Heart left ventricle (tissue), 16 donors: Measurements from ENCODE around the gene BACH2. TPM values are rescaled to one million over a fixed set of nuclear protein-coding genes. Genes with fewer than 3 reads are reported as not detected.

Experiments used
- ATAC-seq, 4 donors: fragments of 200-7000 bp; cut with Tn5 transposase; one replicate each; pipeline ENCODE4 v1.9.1; 2020 to 2022; ENCODE audit warnings: moderate library complexity in 4 of 4, mild to moderate bottlenecking in 3 of 4, moderate number of reproducible peaks in 1 of 4
- DNase-seq, 5 donors: peaks; one replicate each; pipeline ENCODE4 v3.0.0-alpha.2; 2020
- H3K27ac ChIP-seq, 12 donors: fragments of 200-600 bp; sonication (generic) in 4 of 12; one replicate each; pipeline versions ENCODE4 v1.5.0 to v1.8.0; 2016 to 2022; ENCODE audit warnings: mild to moderate bottlenecking in 2 of 12
- H3K27me3 ChIP-seq, 9 donors: fragments of 200-600 bp; sonication (generic) in 2 of 9; one replicate each; pipeline versions ENCODE4 v1.5.1 to v1.8.0; 2016 to 2022; ENCODE audit warnings: mild to moderate bottlenecking in 3 of 9
- H3K36me3 ChIP-seq, 9 donors: fragments of 200-600 bp; sonication (generic) in 2 of 9; one replicate each; pipeline versions ENCODE4 v1.5.0 to v1.8.0; 2018 to 2022; ENCODE audit warnings: mild to moderate bottlenecking in 2 of 9
- H3K4me1 ChIP-seq, 12 donors: fragments of 200-600 bp; sonication (generic) in 4 of 12; one replicate each; pipeline versions ENCODE4 v1.5.0 to v1.8.0; 2016 to 2022; ENCODE audit warnings: mild to moderate bottlenecking in 3 of 12
- H3K4me3 ChIP-seq, 12 donors: fragments of 200-600 bp; sonication (generic) in 4 of 12; one replicate each; pipeline versions ENCODE4 v1.5.0 to v1.8.0; 2017 to 2022; ENCODE audit warnings: mild to moderate bottlenecking in 9 of 12, moderate library complexity in 4 of 12
- H3K9me3 ChIP-seq, 12 donors: fragments of 200-600 bp; sonication (generic) in 4 of 12; one replicate each; pipeline versions ENCODE4 v1.5.0 to v1.8.0; 2016 to 2022; ENCODE audit warnings: mild to moderate bottlenecking in 1 of 12
- CTCF ChIP-seq, 12 donors: fragments of 200-600 bp; sonication (generic) in 4 of 12; IDR thresholded peaks; one replicate each; pipeline versions ENCODE4 v1.5.0 to v1.8.0; 2018 to 2022; ENCODE audit warnings: antibody characterized with exemption in 12 of 12, mild to moderate bottlenecking in 5 of 12
- POLR2A ChIP-seq, 2 donors: fragments of 450-650 bp; IDR thresholded peaks; one replicate each; pipeline ENCODE4 v1.6.1; 2017; ENCODE audit warnings: antibody characterized with exemption in 2 of 2, mild to moderate bottlenecking in 2 of 2, moderate library complexity in 2 of 2
- WGBS, 4 donors: extraction: QIAGEN DNeasy Blood & Tissue Kit in 2 of 4; methylation state at CpG; one replicate each; pipeline versions ENCODE4 v1.1.5 to v1.1.7; 2013 to 2018; 5-methylcytosine and 5-hydroxymethylcytosine counted together
- intact Hi-C, 10 donors: fragments of 100-400 bp; cut with DNase I; formaldehyde crosslinking; loops; one replicate each; pipeline versions ENCODE4 v1.11.1 to v1.14.2; 2022
- polyA plus RNA-seq, 2 donors: library from polyadenylated mRNA; stranded (reverse); fragments of 200-250 nt; gene quantifications; one replicate each; pipeline ENCODE4 v1.2.3, GENCODE V29; 2013
- total RNA-seq, 9 donors: library from RNA; depleted of rRNA in 2 of 9; stranded (reverse); fragments of >200 nt in 2 of 9; fragmentation: NEBNext Ultra II Directional in 3 of 9; extraction: Animal tissue kit (Norgen Biotek cat#: 25700) in 3 of 9; gene quantifications; one replicate each; pipeline versions ENCODE4 v1.1.0 to v1.2.4, GENCODE V29; 2016 to 2023
- donor health status: ischemic (EF 13 %, LVEDD 7.1; RV severe dilation, severe dysfunction).
- donor health status: healthy with polysubstance abuse.
- donor health status: DM: no; HTN: yes; CAD: no.
- donor health status: DM: no; HTN: no; CAD: no.
- donor health status: ischemic (EF 25% LVEDD 6.9; RV normal size, moderate dysfunction).
- donor health status: ischemic (EF 25% LVEDD 5.7; RV mildly dilated, moderate dysfunction).
- donor health status: healthy.
- donor health status: DM: yes; HTN: yes; CAD: no.
- donor health status: ischemic (EF 35%, LVEDD 5.7; RV mildly dilated, moderate dysfunction).
- donor health status: nonischemic (EF 11% LVEDD 7.7; RV severe dilation, severe dysfunction).
- donor health status: DM: yes; HTN: yes; CAD: no.
- donor health status: PGD.
- donor health status: ischemic (EF 29% LVEDD 5.4; RV normal size, mild dysfunction).
- donor health status: nonischemic (EF 23%, LVEDD 6.1; RV moderate dilation, normal function).

The BACH2 gene
- total and polyA plus RNA-seq, 11 donors, result 0.23 to 8.4 (median 1.5) TPM

- WGBS, 4 donors, result 93 to 98% (median 96%) methylated on average over 3 of the region's 3 CpGs
- no peaks in the 10 kb centered on the region for H3K9me3 ChIP-seq
- H3K27ac ChIP-seq, result no peak overlapping the region
- ATAC-seq, result no peak
- no peak for DNase-seq
- no peak overlapping the region for H3K4me3 ChIP-seq
- peaks cover 0 to 7% (median 0%) of the 10 kb centered on the region in 12 donors for H3K4me1 ChIP-seq
- no peaks in the 10 kb centered on the region for H3K27me3 ChIP-seq
- TF ChIP-seq POLR2A (IDR thresholded peaks at IDR 0.05) (no peak), CTCF (IDR thresholded peaks at IDR 0.05) (no peak)
- intact Hi-C loops, result no loop called here
- no peaks in the 10 kb centered on the region for H3K36me3 ChIP-seq
Measured at GRCh38 chr6:90326404-90327057, 29.9 kb upstream of the BACH2 start.

DNA sequence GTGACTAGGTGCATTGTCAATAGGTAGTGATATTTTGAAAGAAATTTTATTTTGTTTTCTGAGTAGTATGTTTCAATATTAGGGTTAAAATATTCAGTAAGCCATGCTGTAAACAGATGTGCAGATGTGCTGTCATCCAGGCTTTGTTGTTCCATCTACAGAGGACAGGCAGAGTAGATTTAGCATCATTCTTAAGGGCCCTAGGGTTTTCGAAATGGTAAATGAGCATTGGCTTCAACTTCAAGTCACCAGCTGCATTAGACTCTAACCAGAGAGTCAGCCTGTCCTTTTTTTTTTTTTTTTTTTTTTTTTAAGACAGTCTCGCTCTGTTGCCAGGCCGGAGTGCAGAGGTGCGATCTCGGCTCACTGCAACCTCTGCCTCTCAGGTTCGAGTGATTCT, 27.1 kb upstream of the BACH2 start:
- no peak for ATAC-seq
- H3K4me1 ChIP-seq, result no peaks in the 10 kb centered on the region

GRCh38 chr6:90322976-90323474, 26.4 kb upstream of the BACH2 start:
- DNase-seq, result no peak
- Histone ChIP-seq H3K36me3 (no peaks in the 10 kb centered on the region), H3K4me1 (no peaks in the 10 kb centered on the region), H3K27ac (no peak overlapping the region), H3K4me3 (no peak overlapping the region), H3K27me3 (no peaks in the 10 kb centered on the region), H3K9me3 (no peaks in the 10 kb centered on the region)
- no peak for ATAC-seq
- intact Hi-C loops, result no loop called here
- TF ChIP-seq CTCF (IDR thresholded peaks at IDR 0.05) (no peak), POLR2A (IDR thresholded peaks at IDR 0.05) (no peak)
- 75 to 79% (median 77%) methylated on average over 3 of the region's 3 CpGs for WGBS, 4 donors

More for the DNA sequence above, 27.1 kb upstream of the BACH2 start:
- DNase-seq, result no peak
- Histone ChIP-seq H3K36me3 (no peaks in the 10 kb centered on the region), H3K4me3 (no peak overlapping the region), H3K27ac (no peak overlapping the region), H3K9me3 (no peaks in the 10 kb centered on the region), H3K27me3 (no peaks in the 10 kb centered on the region)
- TF ChIP-seq POLR2A (IDR thresholded peaks at IDR 0.05) (no peak), CTCF (IDR thresholded peaks at IDR 0.05) (no peak)
- 94 to 96% (median 95%) methylated on average over 6 of the region's 6 CpGs for WGBS, 4 donors
- intact Hi-C loops, result no loop called here

- H3K9me3 ChIP-seq, result no peaks in the 10 kb centered on the region
- H3K27ac ChIP-seq, result no peak overlapping the region
- intact Hi-C loops, result no loop called here
- H3K4me1 ChIP-seq, result no peaks in the 10 kb centered on the region
- H3K36me3 ChIP-seq, result no peaks in the 10 kb centered on the region
- H3K27me3 ChIP-seq, result no peaks in the 10 kb centered on the region
- 78 to 89% (median 84%) methylated on average over 6 of the region's 6 CpGs for WGBS, 4 donors
- no peak overlapping the region for H3K4me3 ChIP-seq
- TF ChIP-seq CTCF (IDR thresholded peaks at IDR 0.05) (no peak), POLR2A (IDR thresholded peaks at IDR 0.05) (no peak)
- no peak for DNase-seq
- no peak for ATAC-seq
Measured at GRCh38 chr6:90319979-90320685, 23.5 kb upstream of the BACH2 start.
